ENCODE measurements around the gene TBC1D22A. TPM values are rescaled to one million over a fixed set of nuclear protein-coding genes. Genes with fewer than 3 reads are reported as not detected.

TBC1D22A gene
- total and polyA plus RNA-seq, 9 of the 15 experiments (the other 6 are each of a cell fraction or from before 2014, with no cell fraction given), result 0.20 to 11.5 (median 5.2) TPM

- TF ChIP-seq ARID3A (IDR thresholded peaks at IDR 0.05; ENCODE audit: borderline replicate concordance, low read depth, low read length) (no peak), CREB5 (CRISPR knock-in tag; IDR thresholded peaks at IDR 0.05) (no peak), HNRNPUL1 (IDR thresholded peaks at IDR 0.05; ENCODE audit: low read length) (no peak)
Observed at GRCh38 chr22:46812034-46812605, 49.7 kb downstream of the TBC1D22A start (continued).

GRCh38 chr22:46812788-46813187, 50.3 kb downstream of the TBC1D22A start:
- 65% methylated on average over 8 of the region's 13 CpGs for WGBS (ENCODE audit: insufficient coverage, low coverage, missing lambda C conversion rate)
- BruUV-seq (replicated peaks), result no TSS peak
- H3K4me1 ChIP-seq (replicated peaks in 1 of 2; ENCODE audit: control insufficient read depth in 2 of 2, insufficient read depth in 2 of 2, low read length in 2 of 2), result peaks cover 8 to 14% of the 10 kb centered on the region in 2 experiments; a peak in 4 of 5 replicates
- H3K9me1 ChIP-seq (ENCODE audit: control insufficient read depth, insufficient read depth, low read length), result no peaks in the 10 kb centered on the region
- no peak overlapping the region for H3K27ac ChIP-seq (ENCODE audit: extremely low read depth, low read depth, low read length)
- ChIA-PET POLR2A (interaction anchor here (0.6 to 0.9 kb wide), 2 partner anchors 33 to 50 kb away, joined by 3 read pairs; partner anchors contain the start of gene TBC1D22A), CTCF (ENCODE audit: low intra/inter-chr PET ratio) (no interaction called here)
- no peak overlapping the region for H3K4me2 ChIP-seq (ENCODE audit: insufficient read depth, low read length)
- H3K79me2 ChIP-seq (ENCODE audit: control insufficient read depth, insufficient read depth, low read length), result no peaks in the 10 kb centered on the region
- no peak for FAIRE-seq
- no peak overlapping the region for H3K4me3 ChIP-seq
- H3K36me3 ChIP-seq (ENCODE audit: control insufficient read depth, insufficient read depth, low read length), result no peaks in the 10 kb centered on the region
- no peak overlapping the region for H2AFZ ChIP-seq (ENCODE audit: low read depth, low read length)
- no peak for TF ChIP-seq POLR3A (IDR thresholded peaks at IDR 0.05; ENCODE audit: borderline replicate concordance, extremely low read depth, insufficient read depth, insufficient read length)
- no peak for TF ChIP-seq HMG20B (CRISPR knock-in tag; IDR thresholded peaks at IDR 0.05)
- TF ChIP-seq FOSL1 (tag; conservative IDR thresholded peaks at IDR 0.05), result no peak
- no peak for TF ChIP-seq ASH1L (IDR thresholded peaks at IDR 0.05; ENCODE audit: borderline replicate concordance, low read depth, partially characterized antibody)
- no peak for TF ChIP-seq FOXJ2 (tag; IDR thresholded peaks at IDR 0.05)
- no peak for TF ChIP-seq CCAR2 (IDR thresholded peaks at IDR 0.05; ENCODE audit: low read depth, low read length)
- no peak for TF ChIP-seq SMARCB1 (IDR thresholded peaks at IDR 0.05; ENCODE audit: insufficient read length, low read depth)
- no peak for TF ChIP-seq CREM (IDR thresholded peaks at IDR 0.05; ENCODE audit: low read depth)
- TF ChIP-seq SIN3B (IDR thresholded peaks at IDR 0.05; ENCODE audit: low read depth), result no peak
- no peak for TF ChIP-seq RBM22 (IDR thresholded peaks at IDR 0.05; ENCODE audit: low read depth, low read length, poor library complexity, severe bottlenecking)
- TF ChIP-seq ZSCAN29 (IDR thresholded peaks at IDR 0.05), result no peak
- intact Hi-C loops (cut with micrococcal nuclease) (no loop called here), in situ Hi-C loops (cut with MboI) (no loop called here)
- no peaks in the 10 kb centered on the region for H3K9me3 ChIP-seq (replicated peaks; ENCODE audit: control insufficient read depth, insufficient read depth, low read depth, low read length)
- H4K20me1 ChIP-seq (replicated peaks; ENCODE audit: control insufficient read depth, insufficient read depth, low read length), result peaks cover 13% of the 10 kb centered on the region; the same call in 1 of the 2 replicates
- no peak for ATAC-seq
- H3K9ac ChIP-seq (ENCODE audit: insufficient read depth in 1 of 2, low read depth in 2 of 2, low read length in 2 of 2), result no peak overlapping the region
- no peaks in the 10 kb centered on the region for H3K27me3 ChIP-seq (ENCODE audit: control insufficient read depth in 2 of 2, insufficient read depth in 2 of 2, low read length in 2 of 2)
- no peak for DNase-seq (ENCODE audit: extremely low read depth in 1 of 4, low spot score in 3 of 4)

All from K562 (cell line).